IMR-90 (cell line): Measurements from ENCODE around the gene REG3A. TPM values are rescaled to one million over a fixed set of nuclear protein-coding genes. Genes with fewer than 3 reads are reported as not detected.

Experiments
- ATAC-seq: fragments of 200-7000 bp; cut with Tn5 transposase; 2 replicates; pipeline ENCODE4 v1.9.1; 2020; ENCODE audit warnings: low read depth, mild to moderate bottlenecking, moderate library complexity
- BruUV-seq: library from RNA; stranded (reverse); fragments of 400-500 nt; replicated peaks from 2 replicates; lab custom pipeline; 2021; lab: Mats Ljungman, UMichigan
- CTCF ChIA-PET: fragments of 300-600 bp; formaldehyde crosslinking; extraction: SDS; loops from one replicate; lab custom pipeline; 2021; ENCODE audit warnings: antibody characterized with exemption; lab: Yijun Ruan, JAX
- POLR2A ChIA-PET: fragments of 300-600 bp; sonication (Branson Sonifier 250); formaldehyde crosslinking; loops from one replicate; lab custom pipeline; 2022; ENCODE audit warnings: antibody characterized with exemption; ENCODE audit not compliant: unreplicated experiment; lab: Charles Lee
- DNase-seq: peaks from one replicate; pipeline ENCODE4 v3.0.0; 2013
- H2AFZ ChIP-seq: replicated peaks from 2 replicates; pipeline ENCODE3; 2013; ENCODE audit warnings: low read length, mild to moderate bottlenecking; ENCODE audit not compliant: poor library complexity
- H2AK5ac ChIP-seq: 2 replicates; pipeline ENCODE4 v1.6.1; 2013; ENCODE audit warnings: low read depth, low read length, inconsistent platforms
- H2AK9ac ChIP-seq: replicated peaks from 2 replicates; pipeline ENCODE3; 2013; ENCODE audit warnings: mild to moderate bottlenecking, low read depth, low read length, moderate library complexity; ENCODE audit not compliant: poor library complexity
- H2BK120ac ChIP-seq: 2 replicates; pipeline ENCODE4 v1.6.1; 2013; ENCODE audit warnings: low read depth, low read length, inconsistent platforms
- H2BK15ac ChIP-seq: 3 replicates; pipeline ENCODE4 v1.6.1; 2013; ENCODE audit warnings: low read depth, low read length, inconsistent platforms
- H2BK20ac ChIP-seq: 2 replicates; pipeline ENCODE4 v1.6.1; 2013; ENCODE audit warnings: low read depth, mild to moderate bottlenecking, inconsistent platforms, low read length, moderate library complexity
- H2BK5ac ChIP-seq: 2 replicates; pipeline ENCODE4 v1.6.1; 2013; ENCODE audit warnings: mild to moderate bottlenecking, low read depth, low read length, inconsistent platforms; ENCODE audit not compliant: poor library complexity, severe bottlenecking
- H3K14ac ChIP-seq: replicated peaks from 2 replicates; pipeline ENCODE4 v1.6.1; 2013; ENCODE audit warnings: low read depth, low read length, inconsistent platforms
- H3K18ac ChIP-seq: 2 replicates; pipeline ENCODE4 v1.6.1; 2013; ENCODE audit warnings: low read depth, low read length, control low read depth
- H3K23ac ChIP-seq: 2 replicates; pipeline ENCODE4 v1.6.1; 2013; ENCODE audit warnings: low read depth, low read length, inconsistent platforms
- H3K27ac ChIP-seq: 2 replicates; pipeline ENCODE4 v1.5.1; 2013; ENCODE audit warnings: mild to moderate bottlenecking, control low read depth, low read length; ENCODE audit not compliant: insufficient read depth
- H3K27me3 ChIP-seq: 2 replicates; pipeline ENCODE4 v1.6.1; 2013; ENCODE audit warnings: low read length; ENCODE audit not compliant: control insufficient read depth, insufficient read depth
- H3K36me3 ChIP-seq: 2 replicates; pipeline ENCODE4 v1.6.1; 2013; ENCODE audit warnings: low read length, mixed read lengths; ENCODE audit not compliant: control insufficient read depth, insufficient read depth
- H3K4ac ChIP-seq: 2 replicates; pipeline ENCODE4 v1.6.1; 2013; ENCODE audit warnings: low read depth, low read length, inconsistent platforms
- H3K4me1 ChIP-seq: 2 replicates; pipeline ENCODE4 v1.6.1; 2013; ENCODE audit warnings: low read length, mixed read lengths; ENCODE audit not compliant: control insufficient read depth, insufficient read depth
- H3K4me2 ChIP-seq: 2 replicates; pipeline ENCODE4 v1.6.1; 2013; ENCODE audit warnings: low read depth, mild to moderate bottlenecking, control low read depth, low read length, moderate library complexity
- H3K4me3 ChIP-seq: 2 replicates; pipeline ENCODE4 v1.5.1; 2013; ENCODE audit warnings: low read depth, mild to moderate bottlenecking, control low read depth, low read length, moderate library complexity; ENCODE audit not compliant: insufficient read depth
- H3K56ac ChIP-seq: 2 replicates; pipeline ENCODE4 v1.6.1; 2013; ENCODE audit warnings: low read length, inconsistent platforms; ENCODE audit not compliant: insufficient read depth; ENCODE audit errors: extremely low read depth
- H3K79me1 ChIP-seq, 2 experiments: 2 replicates each; pipeline ENCODE4 v1.6.1; 2013; ENCODE audit warnings: low read length in 2 of 2, inconsistent platforms in 1 of 2, low read depth in 1 of 2
- H3K9ac ChIP-seq: 2 replicates; pipeline ENCODE4 v1.6.1; 2013; ENCODE audit warnings: low read depth, low read length, control low read depth
- H3K9me1 ChIP-seq: 2 replicates; pipeline ENCODE4 v1.6.1; 2013; ENCODE audit warnings: low read length, inconsistent platforms; ENCODE audit not compliant: insufficient read depth
- H3K9me3 ChIP-seq: 2 replicates; pipeline ENCODE4 v1.6.1; 2013; ENCODE audit warnings: low read length; ENCODE audit not compliant: control insufficient read depth, insufficient read depth
- H4K20me1 ChIP-seq: 2 replicates; pipeline ENCODE4 v1.6.1; 2013; ENCODE audit warnings: low read length, inconsistent platforms; ENCODE audit not compliant: insufficient read depth
- H4K5ac ChIP-seq: 2 replicates; pipeline ENCODE4 v1.6.1; 2013; ENCODE audit warnings: mild to moderate bottlenecking, low read depth, low read length, control low read depth
- H4K8ac ChIP-seq, 2 experiments: 2 replicates each; pipeline ENCODE4 v1.6.1; 2013; ENCODE audit warnings: low read depth in 2 of 2, low read length in 2 of 2, control low read depth in 1 of 2, inconsistent platforms in 1 of 2
- H4K91ac ChIP-seq: 2 replicates; pipeline ENCODE4 v1.6.1; 2013; ENCODE audit warnings: low read depth, low read length, inconsistent platforms; ENCODE audit not compliant: insufficient read depth
- CHD1 ChIP-seq: IDR thresholded peaks from 2 replicates; pipeline ENCODE4 v1.6.1; 2012; ENCODE audit warnings: low read depth, low read length, improper control_type of control experiment
- MAFK ChIP-seq: IDR thresholded peaks from 2 replicates; pipeline ENCODE4 v1.6.1; 2012; ENCODE audit warnings: low read depth, low read length, improper control_type of control experiment
- POLR2A ChIP-seq: IDR thresholded peaks from 2 replicates; pipeline ENCODE4 v1.6.1; 2012; ENCODE audit warnings: mild to moderate bottlenecking, low read depth, low read length
- RAD21 ChIP-seq: IDR thresholded peaks from 2 replicates; pipeline ENCODE4 v1.6.1; 2012; ENCODE audit warnings: low read length, improper control_type of control experiment
- RCOR1 ChIP-seq: IDR thresholded peaks from 2 replicates; pipeline ENCODE4 v1.6.1; 2012; ENCODE audit warnings: mild to moderate bottlenecking, low read length, improper control_type of control experiment; ENCODE audit not compliant: insufficient replicate concordance
- WGBS, 2 experiments: methylation state at CpG; one replicate each; pipeline versions ENCODE4 v1.1.5 to v1.1.7; 2013; ENCODE audit warnings: missing lambda C conversion rate in 2 of 2; ENCODE audit not compliant: insufficient read length in 1 of 2; ENCODE audit errors: extremely low coverage in 2 of 2; 5-methylcytosine and 5-hydroxymethylcytosine counted together
- dilution Hi-C: fragments of 300-500 bp; cut with HindIII; formaldehyde crosslinking; loops from one replicate; pipeline ENCODE4 v1.14.3; 2018; ENCODE audit warnings: low sequenced_read_pairs; ENCODE audit not compliant: unreplicated experiment
- in situ Hi-C: fragments of 300-500 bp; cut with MboI; formaldehyde crosslinking; loops from 3 replicates; pipeline ENCODE4 v1.14.3; 2019; ENCODE audit warnings: low sequenced_read_pairs, inconsistent platforms, mixed read lengths
- intact Hi-C: fragments of 100-400 bp; cut with micrococcal nuclease; formaldehyde crosslinking; loops from 2 replicates; pipeline ENCODE4 v1.10.0; 2022
- polyA plus RNA-seq, 3 experiments: library from polyadenylated mRNA; depleted of rRNA; stranded (reverse); fragments of >200 nt; gene quantifications; 2 replicates each; pipeline ENCODE4 v1.2.3, GENCODE V29; 2012; ENCODE audit warnings: low replicate concordance in 1 of 3
- total RNA-seq: library from RNA; depleted of rRNA; stranded (reverse); fragments of >200 nt; gene quantifications from 2 replicates; pipeline ENCODE4 v1.2.3, GENCODE V29; 2012
- TF ChIP-seq, protein P1 (sequence below): fragments of 150-350 bp; IDR thresholded peaks from 2 replicates; pipeline ENCODE4 v1.6.1; 2017; ENCODE audit warnings: mild to moderate bottlenecking, antibody characterized with exemption, low read length, low read depth

Gene REG3A
- total and polyA plus RNA-seq, 2 of the 4 experiments (the other 2 are of a cell fraction) = not detected

DNA sequence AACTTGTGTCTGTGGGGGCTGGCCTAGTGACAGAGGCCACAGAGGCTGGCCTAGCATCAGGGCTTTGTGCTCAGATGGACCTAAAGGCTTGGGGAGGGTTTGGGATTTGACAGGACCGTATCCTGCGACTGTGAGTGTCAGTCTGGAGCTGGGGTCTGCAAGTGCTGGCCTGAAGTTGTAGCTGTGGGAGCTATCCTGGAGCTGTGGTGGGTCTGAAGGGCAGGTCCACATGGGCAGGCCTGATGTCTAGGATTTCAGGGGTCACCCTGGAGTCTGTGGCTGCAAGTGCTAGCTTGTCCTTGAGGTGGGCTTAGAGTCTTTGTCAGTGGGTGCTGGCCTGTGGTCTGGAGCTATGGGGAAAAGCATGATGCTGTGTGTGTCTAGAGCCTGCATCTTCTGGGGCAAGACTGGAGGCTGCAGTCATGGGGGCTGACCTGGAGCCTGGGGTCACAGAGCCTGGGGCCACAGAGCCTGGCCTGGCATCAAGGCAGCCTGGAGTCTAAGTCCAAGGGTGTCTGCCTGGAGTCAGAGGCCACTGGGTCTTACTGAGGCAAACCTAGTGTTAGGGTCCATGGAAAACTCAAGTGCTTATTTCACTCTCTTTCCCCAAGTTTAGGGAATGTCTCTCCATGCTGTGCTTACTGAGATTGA, 3.6 kb downstream of the REG3A start:
- WGBS, 2 experiments = no CpG with 5 or more reads among the region's 2 CpGs
- Histone ChIP-seq H4K8ac (no peak overlapping the region), H2AFZ (no peak overlapping the region), H3K9me3 (peaks cover 23% of the 10 kb centered on the region), H3K4ac (no peak overlapping the region), H4K91ac (no peak overlapping the region), H3K79me1 (no peaks in the 10 kb centered on the region), H3K9ac (no peak overlapping the region), H3K56ac (no peak overlapping the region), H3K18ac (no peak overlapping the region), H2AK5ac (no peak overlapping the region), H3K4me3 (no peak overlapping the region), H3K14ac (no peak overlapping the region), H3K4me2 (no peak overlapping the region), H2BK5ac (no peak overlapping the region), H2BK120ac (no peak overlapping the region), H3K4me1 (no peaks in the 10 kb centered on the region), H2BK20ac (no peak overlapping the region), H3K23ac (no peak overlapping the region), H3K27me3 (no peaks in the 10 kb centered on the region), H3K27ac (no peak overlapping the region), H3K36me3 (no peaks in the 10 kb centered on the region), H2AK9ac (no peak overlapping the region), H3K9me1 (no peaks in the 10 kb centered on the region), H4K5ac (no peak overlapping the region), H4K20me1 (no peaks in the 10 kb centered on the region), H2BK15ac (no peak overlapping the region)
- ATAC-seq (no peak), DNase-seq (no peak)
- ChIA-PET CTCF (no interaction called here), POLR2A (no interaction called here)
- intact Hi-C loops = no loop called here
- TF ChIP-seq CHD1 (no peak), MAFK (no peak), RCOR1 (no peak), RAD21 (no peak), POLR2A (no peak)
- TF ChIP-seq, protein P1, sequence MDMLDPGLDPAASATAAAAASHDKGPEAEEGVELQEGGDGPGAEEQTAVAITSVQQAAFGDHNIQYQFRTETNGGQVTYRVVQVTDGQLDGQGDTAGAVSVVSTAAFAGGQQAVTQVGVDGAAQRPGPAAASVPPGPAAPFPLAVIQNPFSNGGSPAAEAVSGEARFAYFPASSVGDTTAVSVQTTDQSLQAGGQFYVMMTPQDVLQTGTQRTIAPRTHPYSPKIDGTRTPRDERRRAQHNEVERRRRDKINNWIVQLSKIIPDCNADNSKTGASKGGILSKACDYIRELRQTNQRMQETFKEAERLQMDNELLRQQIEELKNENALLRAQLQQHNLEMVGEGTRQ = no peak
- no TSS peak for BruUV-seq
- dilution Hi-C loops = no loop called here
- in situ Hi-C loops = no loop called here
